SK-N-SH treated with all-trans-retinoic acid at 6 μM for 48 hours (cell line): ENCODE data around the gene AXIN1.
"Not testable (repeated sequence)": the region's sequence is repeated elsewhere in the genome, so short reads cannot be mapped to it uniquely, and the experiment has no call there.

Source experiments
- ATAC-seq: fragments of 200-7000 bp; cut with Tn5 transposase; 3 replicates; pipeline ENCODE4 v1.9.1; 2020; ENCODE audit warnings: mild to moderate bottlenecking, moderate library complexity
- CREB5 ChIP-seq: fragments of 250-450 bp; sonication (Bioruptor Pico); IDR thresholded peaks from 2 replicates; pipeline ENCODE4 v1.5.1; 2020; ENCODE audit warnings: low read depth, mild to moderate bottlenecking, moderate library complexity
- CSDC2 ChIP-seq: fragments of 250-450 bp; sonication (Bioruptor Pico); IDR thresholded peaks from 2 replicates; pipeline ENCODE4 v1.5.0; 2020; ENCODE audit warnings: mild to moderate bottlenecking, moderate library complexity
- CSRNP3 ChIP-seq: fragments of 250-450 bp; sonication (Bioruptor Pico); IDR thresholded peaks from 2 replicates; pipeline ENCODE4 v1.5.1; 2021; ENCODE audit warnings: mild to moderate bottlenecking, moderate library complexity
- ESRRG ChIP-seq: fragments of 250-450 bp; sonication (Bioruptor Pico); IDR thresholded peaks from 2 replicates; pipeline ENCODE4 v1.6.1; 2021; ENCODE audit warnings: mild to moderate bottlenecking
- GLIS3 ChIP-seq: fragments of 250-450 bp; sonication (Bioruptor Pico); IDR thresholded peaks from 2 replicates; pipeline ENCODE4 v1.5.0; 2020; ENCODE audit warnings: mild to moderate bottlenecking, moderate library complexity
- ISL1 ChIP-seq: fragments of 250-450 bp; sonication (Bioruptor Pico); IDR thresholded peaks from 2 replicates; pipeline ENCODE4 v2.1.2; 2022; ENCODE audit warnings: mild to moderate bottlenecking, moderate library complexity
- PATZ1 ChIP-seq: fragments of 250-450 bp; sonication (Bioruptor Pico); IDR thresholded peaks from 2 replicates; pipeline ENCODE4 v1.8.0; 2020; ENCODE audit warnings: mild to moderate bottlenecking, moderate library complexity, borderline replicate concordance
- POU6F1 ChIP-seq: fragments of 250-450 bp; sonication (Bioruptor Pico); IDR thresholded peaks from 2 replicates; pipeline ENCODE4 v1.8.0; 2021; ENCODE audit warnings: low read depth, mild to moderate bottlenecking, moderate library complexity, borderline replicate concordance
- PPARA ChIP-seq: fragments of 250-450 bp; sonication (Bioruptor Pico); IDR thresholded peaks from 2 replicates; pipeline ENCODE4 v1.5.0; 2020; ENCODE audit warnings: mild to moderate bottlenecking, borderline replicate concordance
- RARB ChIP-seq: fragments of 250-450 bp; sonication (Bioruptor Pico); IDR thresholded peaks from 2 replicates; pipeline ENCODE4 v1.8.0; 2021; ENCODE audit warnings: mild to moderate bottlenecking, moderate library complexity
- SNAI2 ChIP-seq: fragments of 250-450 bp; sonication (Bioruptor Pico); IDR thresholded peaks from 2 replicates; pipeline ENCODE4 v1.5.0; 2020; ENCODE audit warnings: mild to moderate bottlenecking, moderate library complexity
- TCF4 ChIP-seq: fragments of 250-450 bp; sonication (Bioruptor Pico); IDR thresholded peaks from 2 replicates; pipeline ENCODE4 v1.8.0; 2021; ENCODE audit warnings: mild to moderate bottlenecking, moderate library complexity, borderline replicate concordance
- TOX ChIP-seq: fragments of 250-450 bp; sonication (Bioruptor Pico); IDR thresholded peaks from 2 replicates; pipeline ENCODE4 v1.8.0; 2021; ENCODE audit warnings: mild to moderate bottlenecking, moderate library complexity, borderline replicate concordance
- TSHZ2 ChIP-seq: fragments of 250-450 bp; sonication (Bioruptor Pico); IDR thresholded peaks from 2 replicates; pipeline ENCODE4 v1.5.0; 2020; ENCODE audit warnings: mild to moderate bottlenecking, moderate library complexity
- ZC3H10 ChIP-seq: fragments of 250-450 bp; sonication (Bioruptor Pico); IDR thresholded peaks from 2 replicates; pipeline ENCODE4 v1.5.1; 2021; ENCODE audit warnings: mild to moderate bottlenecking, moderate library complexity
- ZFP3 ChIP-seq: fragments of 250-450 bp; sonication (Bioruptor Pico); IDR thresholded peaks from 2 replicates; pipeline ENCODE4 v1.5.0; 2020; ENCODE audit warnings: mild to moderate bottlenecking, moderate library complexity
- ZFP30 ChIP-seq: fragments of 450-650 bp; formaldehyde crosslinking; IDR thresholded peaks from 2 replicates; pipeline ENCODE4 v1.5.0; 2022; ENCODE audit warnings: mild to moderate bottlenecking, moderate library complexity
- ZNF565 ChIP-seq: fragments of 450-650 bp; formaldehyde crosslinking; conservative IDR thresholded peaks from 2 replicates; pipeline ENCODE4 v1.5.0; 2020; ENCODE audit warnings: low read depth, mild to moderate bottlenecking, moderate library complexity
- ZNF70 ChIP-seq: fragments of 450-650 bp; formaldehyde crosslinking; IDR thresholded peaks from 2 replicates; pipeline ENCODE4 v1.5.0; 2020; ENCODE audit warnings: mild to moderate bottlenecking, moderate library complexity
- ZNF8 ChIP-seq: fragments of 450-650 bp; formaldehyde crosslinking; IDR thresholded peaks from 2 replicates; pipeline ENCODE4 v1.5.0; 2020; ENCODE audit warnings: mild to moderate bottlenecking, moderate library complexity

The AXIN1 gene

GRCh38 chr16:389352-389751, 36.8 kb upstream of the AXIN1 start:
- TF ChIP-seq TSHZ2 (no peak), ZC3H10 (no peak), ZNF565 (CRISPR knock-in tag) (no peak), TCF4 (CRISPR knock-in tag) (no peak), RARB (CRISPR knock-in tag) (no peak), ZNF70 (no peak), GLIS3 (no peak), ESRRG (CRISPR knock-in tag) (no peak), TOX (no peak), ZFP30 (CRISPR knock-in tag) (no peak), CREB5 (CRISPR knock-in tag) (no peak), ZFP3 (CRISPR knock-in tag) (no peak)
- no peak for ATAC-seq

- not testable (repeated sequence) for ATAC-seq
Observed at GRCh38 chr16:387761-388666, 35.5 kb upstream of the AXIN1 start.

- TF ChIP-seq ZC3H10: no peak
- TF ChIP-seq ZNF70: no peak
- no peak for TF ChIP-seq PPARA
- no peak for TF ChIP-seq POU6F1 (CRISPR knock-in tag)
Observed at GRCh38 chr16:386641-387156, 34.2 kb upstream of the AXIN1 start.

GRCh38 chr16:383326-384051, 31.0 kb upstream of the AXIN1 start:
- TF ChIP-seq TOX: no peak
- TF ChIP-seq ZNF70: no peak
- no peak for TF ChIP-seq PATZ1 (CRISPR knock-in tag)
- TF ChIP-seq CREB5 (CRISPR knock-in tag): no peak
- no peak for TF ChIP-seq ZNF565 (CRISPR knock-in tag)
- TF ChIP-seq GLIS3: no peak
- no peak for TF ChIP-seq ISL1 (CRISPR knock-in tag)
- TF ChIP-seq SNAI2 (CRISPR knock-in tag): no peak
- no peak for TF ChIP-seq ZFP30 (CRISPR knock-in tag)
- no peak for TF ChIP-seq ZNF8 (CRISPR knock-in tag)
- no peak for TF ChIP-seq CSRNP3 (CRISPR knock-in tag)
- no peak for TF ChIP-seq RARB (CRISPR knock-in tag)
- no peak for TF ChIP-seq CSDC2 (CRISPR knock-in tag)
- TF ChIP-seq ZFP3 (CRISPR knock-in tag): no peak
- no peak for TF ChIP-seq PPARA
- ATAC-seq: no peak

More at GRCh38 chr16:386641-387156, 34.2 kb upstream of the AXIN1 start:
- no peak for ATAC-seq
